HG03060 (cell line): ENCODE data around the gene CRISPLD2.
"Not testable (repeated sequence)": the region's sequence is repeated elsewhere in the genome, so short reads cannot be mapped to it uniquely, and the experiment has no call there.

ENCODE experiments used
- ATAC-seq: cut with Tn5 transposase; IDR thresholded peaks from one replicate; pipeline ENCODE4 v1.9.1; 2021; ENCODE audit warnings: low read depth, moderate number of reproducible peaks; ENCODE audit not compliant: unreplicated experiment

The CRISPLD2 gene

DNA sequence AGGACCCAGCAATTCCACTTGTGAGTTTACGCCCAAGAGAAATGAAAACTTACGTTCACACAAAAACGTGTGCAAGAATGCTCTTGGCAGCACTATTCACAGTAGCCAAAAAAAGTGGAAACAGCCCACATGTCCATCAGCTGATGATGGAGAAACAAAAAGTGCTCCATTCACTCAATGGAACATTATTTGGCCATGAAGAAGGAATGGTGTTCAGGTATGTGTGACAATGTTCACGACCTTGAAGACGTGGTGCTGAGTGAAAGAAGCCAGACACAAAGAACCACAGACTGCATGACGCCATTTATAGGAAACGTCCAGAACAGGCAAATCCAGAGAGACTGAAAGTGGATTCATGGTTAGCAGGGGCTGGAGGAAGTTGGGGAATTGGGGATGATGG lies 106.7 kb downstream of the CRISPLD2 start:
- ATAC-seq = no peak

DNA sequence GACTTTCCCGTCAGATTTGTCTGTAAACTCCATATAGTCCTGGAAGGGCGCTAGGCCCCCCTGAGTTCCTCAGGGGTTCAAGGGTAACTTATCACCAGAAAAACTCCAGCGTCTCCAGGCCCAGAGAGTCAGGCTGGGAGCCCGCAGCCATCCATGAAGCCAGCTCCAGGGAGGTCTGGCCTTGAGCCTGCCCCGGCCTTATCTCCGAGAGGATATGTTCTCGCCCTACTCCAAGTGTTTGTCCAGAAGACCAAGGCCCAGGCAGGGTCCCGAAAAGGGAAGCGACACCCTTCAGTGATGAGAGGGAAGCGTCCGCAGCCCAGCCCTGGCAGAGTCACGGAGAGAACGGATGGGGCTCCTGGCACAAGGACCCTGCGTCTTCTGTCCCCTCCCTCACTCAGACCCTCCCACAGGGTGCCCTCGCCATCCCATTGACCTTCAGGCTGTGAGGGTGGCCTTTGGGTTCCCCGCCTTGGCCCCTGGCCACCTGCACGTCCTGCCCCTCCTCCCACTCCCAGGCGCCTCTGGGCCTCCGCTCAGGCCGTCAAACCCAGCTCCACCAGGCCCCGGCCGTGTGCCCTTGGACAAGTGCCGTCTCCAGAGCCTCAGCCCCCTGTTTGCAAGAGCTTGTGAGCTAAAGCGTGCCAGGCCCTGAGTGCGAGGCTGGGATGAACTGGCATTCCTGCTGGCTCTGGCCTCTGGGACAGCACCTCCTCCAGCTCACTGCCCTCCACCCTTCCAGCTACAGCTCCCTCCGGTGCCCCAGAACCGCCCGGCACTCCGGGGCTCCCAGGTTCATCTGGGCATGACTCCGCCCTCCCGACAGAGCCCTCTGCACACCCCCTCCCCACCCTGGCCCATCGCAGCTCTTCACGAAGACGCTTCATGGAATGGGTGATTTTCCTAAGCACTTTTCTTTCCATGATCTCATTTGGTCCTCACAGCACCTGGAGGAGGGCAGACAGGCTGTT lies 108.1 kb downstream of the CRISPLD2 start:
- ATAC-seq = no peak

- ATAC-seq = no peak
Measured at GRCh38 chr16:84928679-84929420, 109.1 kb downstream of the CRISPLD2 start.

GRCh38 chr16:84929421-84930297 lies 109.9 kb downstream of the CRISPLD2 start:
- no peak for ATAC-seq

DNA sequence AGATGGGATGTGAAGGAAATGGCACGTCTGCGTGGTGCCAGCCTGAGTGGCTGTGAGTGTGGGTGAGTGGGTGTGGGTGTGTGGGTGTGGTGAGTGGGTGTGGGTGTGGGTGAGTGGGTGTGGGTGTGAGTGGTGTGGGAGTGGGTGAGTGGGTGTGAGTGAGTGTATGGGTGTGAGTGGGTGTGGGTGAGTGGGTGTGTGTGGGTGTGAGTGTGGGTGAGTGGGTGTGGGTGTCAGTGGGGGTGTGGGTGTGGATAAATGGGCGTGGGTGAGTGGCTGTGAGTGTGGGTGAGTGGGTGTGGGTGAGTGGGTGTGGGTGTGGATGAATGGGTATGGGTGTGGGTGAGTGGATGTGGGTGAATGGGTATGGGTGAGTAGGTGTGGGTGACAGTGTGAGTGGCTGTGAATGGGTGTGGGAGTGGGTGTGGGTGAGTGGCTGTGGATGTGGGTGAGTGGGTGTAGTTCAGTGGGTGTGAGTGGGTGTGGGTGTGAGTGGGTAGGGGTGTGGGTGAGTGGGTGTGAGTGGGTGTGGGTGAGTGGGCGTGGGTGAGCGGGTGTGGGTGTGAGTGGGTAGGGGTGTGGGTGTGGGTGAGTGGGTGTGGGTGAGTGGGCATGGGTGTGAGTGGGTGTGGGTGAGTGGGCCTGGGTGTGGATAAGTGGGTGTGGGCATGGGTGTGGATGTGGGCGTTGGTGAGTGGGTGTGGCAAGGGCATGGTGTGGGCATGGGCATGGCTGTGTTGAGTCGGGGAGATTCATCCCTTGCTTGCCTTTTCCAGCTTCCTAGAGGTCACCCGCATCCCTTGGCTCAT lies 110.7 kb downstream of the CRISPLD2 start:
- no peak for ATAC-seq

DNA sequence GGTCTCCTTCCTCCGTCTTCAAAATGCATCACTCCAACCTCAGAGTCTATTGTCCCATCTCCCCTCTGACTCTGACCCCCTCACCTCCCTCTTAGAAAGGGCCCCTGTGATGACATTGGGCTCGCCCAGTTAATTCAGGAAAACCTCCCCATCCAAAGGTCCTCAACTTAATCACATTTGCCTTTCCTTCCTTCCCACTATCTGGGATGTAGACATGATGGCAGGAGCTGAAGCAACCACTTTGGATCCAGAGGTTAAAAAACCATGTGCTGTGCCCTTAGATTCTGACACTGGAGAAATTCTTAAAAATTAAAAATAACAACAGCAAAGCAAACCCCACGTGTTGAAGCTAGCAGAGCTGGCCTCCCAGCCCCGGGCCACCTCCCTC lies 111.3 kb downstream of the CRISPLD2 start:
- ATAC-seq = no peak

- ATAC-seq = no peak
Measured at GRCh38 chr16:84931506-84931905, 111.7 kb downstream of the CRISPLD2 start.

DNA sequence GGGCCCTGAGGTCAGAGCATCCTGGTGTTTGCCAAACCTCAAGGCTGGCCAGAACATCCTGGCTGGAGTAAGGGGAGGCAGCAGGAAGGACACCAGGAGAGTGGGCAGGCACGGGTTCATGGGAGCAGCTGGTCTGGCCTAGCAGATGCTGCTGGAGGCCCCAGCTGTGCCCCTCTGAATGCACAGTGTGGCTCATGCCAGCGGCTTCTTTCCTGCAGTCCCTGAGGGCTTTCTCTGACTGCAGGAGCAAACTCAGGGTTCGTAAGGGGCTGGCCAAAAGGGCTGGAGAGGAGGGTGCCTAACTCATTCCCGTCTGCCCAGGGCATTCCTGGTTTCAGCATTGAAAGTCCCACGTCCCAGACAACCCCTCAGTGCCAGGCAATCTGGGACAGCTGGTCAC lies 112.9 kb downstream of the CRISPLD2 start:
- no peak for ATAC-seq

- ATAC-seq = no peak
Measured at GRCh38 chr16:84933774-84934631, 114.2 kb downstream of the CRISPLD2 start.

- ATAC-seq = no peak
Measured at GRCh38 chr16:84937196-84938005, 117.6 kb downstream of the CRISPLD2 start.

DNA sequence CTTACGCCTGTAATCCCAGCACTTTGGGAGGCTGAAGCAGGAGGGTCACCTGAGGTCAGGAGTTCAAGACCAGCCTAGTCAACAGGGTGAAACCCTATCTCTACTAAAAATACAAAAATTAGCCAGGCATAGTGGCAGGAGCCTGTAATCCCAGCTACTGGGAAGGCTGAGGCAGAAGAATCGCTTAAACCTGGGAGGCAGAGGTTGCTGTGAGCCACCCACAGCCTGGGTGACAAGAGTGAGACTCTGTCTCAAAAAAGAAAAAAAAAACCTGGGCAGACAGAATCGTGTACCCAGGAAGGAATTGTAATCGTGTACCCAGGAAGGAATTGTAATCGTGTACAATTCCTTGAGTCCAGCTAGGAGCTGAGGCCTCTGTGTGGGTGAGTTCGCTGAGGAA lies 118.8 kb downstream of the CRISPLD2 start:
- not testable (repeated sequence) for ATAC-seq

GRCh38 chr16:84940670-84941551 lies 121.1 kb downstream of the CRISPLD2 start:
- ATAC-seq = no peak

- ATAC-seq = no peak
Measured at GRCh38 chr16:84941921-84942320, 122.1 kb downstream of the CRISPLD2 start.

- no peak for ATAC-seq
Measured at GRCh38 chr16:84942786-84943185, 123.0 kb downstream of the CRISPLD2 start.

GRCh38 chr16:84943620-84944019 lies 123.8 kb downstream of the CRISPLD2 start:
- no peak for ATAC-seq

GRCh38 chr16:84947022-84947421 lies 127.2 kb downstream of the CRISPLD2 start:
- ATAC-seq = no peak
